ENCODE results near the gene RIBC1. TPM values are rescaled to one million over a fixed set of nuclear protein-coding genes. Genes with fewer than 3 reads are reported as not detected.
"Not testable (repeated sequence)": the region's sequence is repeated elsewhere in the genome, so short reads cannot be mapped to it uniquely, and the experiment has no call there.

The RIBC1 gene
- total RNA-seq (2014; rRNA removed; shearing (Covaris generic)) = 0.17 and 0.19 TPM in 2 replicates
- polyA plus RNA-seq (2015; cell fraction: cytosol; rRNA removed) = 1.1 and 1.4 TPM in 2 replicates
- 0.18 and 0.90 TPM in 2 replicates for polyA plus RNA-seq (2015; cell fraction: nucleus; rRNA removed)

GRCh38 chrX:53422861-53423306 is at the start of gene RIBC1:
RIBC1 (plus strand) TSS chrX:53422873; CDS start chrX:53426277, 3,404 bp downstream.
- DNase-seq (ENCODE audit: low read depth) = no peak

- no peak for DNase-seq (ENCODE audit: low read depth)
Measured at GRCh38 chrX:53373307-53373706, 49.4 kb upstream of the RIBC1 start.

GRCh38 chrX:53374222-53374820 is 48.4 kb upstream of the RIBC1 start:
- DNase-seq (ENCODE audit: low read depth) = no peak

- no peak for DNase-seq (ENCODE audit: low read depth)
Measured at GRCh38 chrX:53374923-53375322, 47.8 kb upstream of the RIBC1 start.

GRCh38 chrX:53376888-53377287 is 45.8 kb upstream of the RIBC1 start:
- no peak for DNase-seq (ENCODE audit: low read depth)

GRCh38 chrX:53377464-53377863 is 45.2 kb upstream of the RIBC1 start:
- no peak for DNase-seq (ENCODE audit: low read depth)

GRCh38 chrX:53379008-53379710 is 43.5 kb upstream of the RIBC1 start:
- DNase-seq (ENCODE audit: low read depth) = no peak

- no peak for DNase-seq (ENCODE audit: low read depth)
Measured at GRCh38 chrX:53379747-53380146, 42.9 kb upstream of the RIBC1 start.

- no peak for DNase-seq (ENCODE audit: low read depth)
Measured at GRCh38 chrX:53383376-53384076, 39.1 kb upstream of the RIBC1 start.

GRCh38 chrX:53395605-53396298 is 26.9 kb upstream of the RIBC1 start:
- no peak for DNase-seq (ENCODE audit: low read depth)

- peak; percentile 13 for DNase-seq (ENCODE audit: low read depth)
Measured at GRCh38 chrX:53398216-53398615, 24.5 kb upstream of the RIBC1 start.

GRCh38 chrX:53403535-53403934 is 19.1 kb upstream of the RIBC1 start:
- DNase-seq (ENCODE audit: low read depth) = no peak

GRCh38 chrX:53412446-53412845 is 10.2 kb upstream of the RIBC1 start:
- DNase-seq (ENCODE audit: low read depth) = no peak

GRCh38 chrX:53420351-53420750 is 2.3 kb upstream of the RIBC1 start:
- DNase-seq (ENCODE audit: low read depth) = not testable (repeated sequence)

- no peak for DNase-seq (ENCODE audit: low read depth)
Measured at GRCh38 chrX:53421125-53421524, 1.5 kb upstream of the RIBC1 start.

GRCh38 chrX:53421772-53422085 is 944 bp upstream of the RIBC1 start:
- no peak for DNase-seq (ENCODE audit: low read depth)

GRCh38 chrX:53422086-53422860 is 400 bp upstream of the RIBC1 start, which contains the start of gene SMC1A:
SMC1A (minus strand) TSS chrX:53422654; CDS start chrX:53422600, 54 bp downstream.
- DNase-seq (ENCODE audit: low read depth) = peak; percentile 94

GRCh38 chrX:53429755-53430154 is 7.1 kb downstream of the RIBC1 start:
- DNase-seq (ENCODE audit: low read depth) = no peak

- no peak for DNase-seq (ENCODE audit: low read depth)
Measured at GRCh38 chrX:53430231-53430630, 7.6 kb downstream of the RIBC1 start.
